ENCODE results near the gene DUSP10. TPM values are rescaled to one million over a fixed set of nuclear protein-coding genes. Genes with fewer than 3 reads are reported as not detected.

Gene DUSP10
- total and polyA plus RNA-seq, 12 donors = 1.8 to 9.7 (median 3.8) TPM

GRCh38 chr1:221690858-221691257, 51.0 kb downstream of the DUSP10 start:
- DNase-seq (no peak), ATAC-seq (no peak)
- H3K36me3 ChIP-seq = no peaks in the 10 kb centered on the region
- H3K4me3 ChIP-seq = no peak overlapping the region
- peaks cover 0 to 9% (median 0%) of the 10 kb centered on the region in 9 donors for H3K4me1 ChIP-seq
- H3K27ac ChIP-seq = no peak overlapping the region
- H3K27me3 ChIP-seq = no peaks in the 10 kb centered on the region
- peaks cover 0 to 12% (median 0%) of the 10 kb centered on the region in 11 donors for H3K9me3 ChIP-seq
- TF ChIP-seq CTCF (IDR thresholded peaks at IDR 0.05) = no peak
- intact Hi-C loops (cut with DNase I) = no loop called here
- WGBS, 2 donors = 75 to 86% methylated on average over 1 of the region's 1 CpG

GRCh38 chr1:221689138-221689537, 52.8 kb downstream of the DUSP10 start:
- H3K27ac ChIP-seq = no peak overlapping the region
- 89% methylated on average over 3 of the region's 3 CpGs for WGBS, 2 donors
- H3K27me3 ChIP-seq = no peaks in the 10 kb centered on the region
- intact Hi-C loops (cut with DNase I) = no loop called here
- TF ChIP-seq CTCF (IDR thresholded peaks at IDR 0.05) = no peak
- no peak overlapping the region for H3K4me3 ChIP-seq
- peaks cover 0 to 12% (median 0%) of the 10 kb centered on the region in 11 donors for H3K9me3 ChIP-seq
- DNase-seq = no peak
- no peak for ATAC-seq
- H3K4me1 ChIP-seq = peaks cover 0 to 9% (median 0%) of the 10 kb centered on the region in 9 donors
- no peaks in the 10 kb centered on the region for H3K36me3 ChIP-seq

- Histone ChIP-seq H3K36me3 (no peaks in the 10 kb centered on the region), H3K27ac (peak overlapping the region in 1 of 10 donors; percentile 1), H3K4me3 (no peak overlapping the region), H3K9me3 (peaks cover 0 to 6% (median 0%) of the 10 kb centered on the region in 11 donors), H3K4me1 (peaks cover 0 to 9% (median 0%) of the 10 kb centered on the region in 9 donors), H3K27me3 (no peaks in the 10 kb centered on the region)
- intact Hi-C loops (cut with DNase I) = no loop called here
- TF ChIP-seq CTCF (IDR thresholded peaks at IDR 0.05) = no peak
- ATAC-seq (no peak), DNase-seq (no peak)
- 89 to 92% methylated on average over 1 of the region's 1 CpG for WGBS, 2 donors
Measured at GRCh38 chr1:221688488-221688843, 53.4 kb downstream of the DUSP10 start.

GRCh38 chr1:221687836-221688487, 53.9 kb downstream of the DUSP10 start:
- DNase-seq (no peak), ATAC-seq (peak in 7 of 8 donors; percentile 38 to 91 (median 69))
- peaks cover 0 to 9% (median 0%) of the 10 kb centered on the region in 9 donors for H3K4me1 ChIP-seq
- 49 to 58% methylated on average over 4 of the region's 4 CpGs for whole genome bisulfite sequencing, 2 donors
- no peaks in the 10 kb centered on the region for H3K27me3 ChIP-seq
- intact Hi-C loops (cut with DNase I) = no loop called here
- no peak overlapping the region for H3K4me3 ChIP-seq
- peaks cover 0 to 1% (median 0%) of the 10 kb centered on the region in 11 donors for H3K9me3 ChIP-seq
- H3K36me3 ChIP-seq = no peaks in the 10 kb centered on the region
- H3K27ac ChIP-seq = peak overlapping the region in 1 of 10 donors; percentile 1
- TF ChIP-seq CTCF (IDR thresholded peaks at IDR 0.05) = no peak

All from heart right ventricle (tissue), 16 donors.